ENCODE measurements around the gene ACAT2.
"Not testable (repeated sequence)": the region's sequence is repeated elsewhere in the genome, so short reads cannot be mapped to it uniquely, and the experiment has no call there.

ACAT2 gene

GRCh38 chr6:159724778-159725177 lies 37.1 kb upstream of the ACAT2 start:
- peaks cover 5% of the 10 kb centered on the region for H3K9me3 Mint-ChIP-seq
- peak overlapping the region; percentile 73 for H3K27ac Mint-ChIP-seq (ENCODE audit: low read depth)
- H3K4me1 Mint-ChIP-seq, result peaks cover 32% of the 10 kb centered on the region
- peaks cover 27% of the 10 kb centered on the region for H3K36me3 Mint-ChIP-seq (ENCODE audit: insufficient read depth)
- DNase-seq (ENCODE audit: low spot score in 2 of 2) (no peak), ATAC-seq (replicated peaks; ENCODE audit: extremely low read depth, poor library complexity, severe bottlenecking) (no peak)
- no peaks in the 10 kb centered on the region for H3K27me3 Mint-ChIP-seq
- peak overlapping the region; percentile 13 for H3K4me3 Mint-ChIP-seq

GRCh38 chr6:159725208-159725607 lies 36.6 kb upstream of the ACAT2 start:
- H3K4me3 Mint-ChIP-seq; H3K27me3 Mint-ChIP-seq; ATAC-seq (replicated peaks; ENCODE audit: extremely low read depth, poor library complexity, severe bottlenecking); H3K27ac Mint-ChIP-seq (ENCODE audit: low read depth); H3K9me3 Mint-ChIP-seq; DNase-seq (ENCODE audit: low spot score in 2 of 2): not testable (repeated sequence)
- Mint-ChIP-seq H3K36me3 (ENCODE audit: insufficient read depth) (peaks cover 28% of the 10 kb centered on the region), H3K4me1 (peaks cover 32% of the 10 kb centered on the region)

- peak overlapping the region; percentile 95 for H3K4me3 Mint-ChIP-seq
- DNase-seq (ENCODE audit: low spot score in 2 of 2) (no peak), ATAC-seq (replicated peaks; ENCODE audit: extremely low read depth, poor library complexity, severe bottlenecking) (peak; percentile 4)
- H3K4me1 Mint-ChIP-seq, result peaks cover 38% of the 10 kb centered on the region
- H3K27me3 Mint-ChIP-seq, result no peaks in the 10 kb centered on the region
- peak overlapping the region; percentile 97 for H3K27ac Mint-ChIP-seq (ENCODE audit: low read depth)
- H3K9me3 Mint-ChIP-seq, result peaks cover 5% of the 10 kb centered on the region
- H3K36me3 Mint-ChIP-seq (ENCODE audit: insufficient read depth), result peaks cover 36% of the 10 kb centered on the region
Observed at GRCh38 chr6:159726255-159726917, 35.5 kb upstream of the ACAT2 start.

- H3K27me3 Mint-ChIP-seq, result no peaks in the 10 kb centered on the region
- peak; percentile 85 for ATAC-seq (replicated peaks; ENCODE audit: extremely low read depth, poor library complexity, severe bottlenecking)
- peak; percentile 89 to 93 for DNase-seq (ENCODE audit: low spot score in 2 of 2)
- H3K4me3 Mint-ChIP-seq, result peak within 1 kb of the TSS; percentile 95
- H3K27ac Mint-ChIP-seq (ENCODE audit: low read depth), result peak within 1 kb of the TSS; percentile 97
- H3K36me3 Mint-ChIP-seq (ENCODE audit: insufficient read depth), result peaks cover 36% of the 10 kb centered on the region
- H3K9me3 Mint-ChIP-seq, result peaks cover 5% of the 10 kb centered on the region
- peaks cover 42% of the 10 kb centered on the region for H3K4me1 Mint-ChIP-seq
Observed at GRCh38 chr6:159726918-159727716, 34.7 kb upstream of the ACAT2 start, which contains the start of gene WTAP. WTAP (plus strand) TSS chr6:159727506; CDS start chr6:159736266, 8,760 bp downstream.

GRCh38 chr6:159727717-159728445 lies 34.0 kb upstream of the ACAT2 start:
- DNase-seq (ENCODE audit: low spot score in 2 of 2) (no peak), ATAC-seq (replicated peaks; ENCODE audit: extremely low read depth, poor library complexity, severe bottlenecking) (peak; percentile 12)
- H3K27ac Mint-ChIP-seq (ENCODE audit: low read depth), result peak overlapping the region; percentile 84
- no peaks in the 10 kb centered on the region for H3K27me3 Mint-ChIP-seq
- H3K4me3 Mint-ChIP-seq, result peak overlapping the region; percentile 95
- H3K4me1 Mint-ChIP-seq, result peaks cover 43% of the 10 kb centered on the region
- peaks cover 5% of the 10 kb centered on the region for H3K9me3 Mint-ChIP-seq
- H3K36me3 Mint-ChIP-seq (ENCODE audit: insufficient read depth), result peaks cover 38% of the 10 kb centered on the region

- Mint-ChIP-seq H3K27me3 (no peaks in the 10 kb centered on the region), H3K4me1 (peaks cover 41% of the 10 kb centered on the region), H3K36me3 (ENCODE audit: insufficient read depth) (peaks cover 38% of the 10 kb centered on the region), H3K4me3 (peak overlapping the region; percentile 95), H3K27ac (ENCODE audit: low read depth) (peak overlapping the region; percentile 84), H3K9me3 (no peaks in the 10 kb centered on the region)
- DNase-seq (ENCODE audit: low spot score in 2 of 2), result no peak
- no peak for ATAC-seq (replicated peaks; ENCODE audit: extremely low read depth, poor library complexity, severe bottlenecking)
Observed at GRCh38 chr6:159728531-159728964, 33.3 kb upstream of the ACAT2 start.

GRCh38 chr6:159729598-159730331 lies 32.1 kb upstream of the ACAT2 start:
- Mint-ChIP-seq H3K9me3 (no peaks in the 10 kb centered on the region), H3K27ac (ENCODE audit: low read depth) (peak overlapping the region; percentile 84), H3K4me3 (peak overlapping the region; percentile 95), H3K4me1 (peaks cover 53% of the 10 kb centered on the region), H3K36me3 (ENCODE audit: insufficient read depth) (peaks cover 40% of the 10 kb centered on the region), H3K27me3 (no peaks in the 10 kb centered on the region)
- ATAC-seq (replicated peaks; ENCODE audit: extremely low read depth, poor library complexity, severe bottlenecking), result no peak
- DNase-seq (ENCODE audit: low spot score in 2 of 2), result no peak

- Mint-ChIP-seq H3K36me3 (ENCODE audit: insufficient read depth) (peaks cover 40% of the 10 kb centered on the region), H3K9me3 (no peaks in the 10 kb centered on the region), H3K4me3 (peak overlapping the region; percentile 95), H3K27me3 (no peaks in the 10 kb centered on the region), H3K27ac (ENCODE audit: low read depth) (no peak overlapping the region), H3K4me1 (peaks cover 57% of the 10 kb centered on the region)
- ATAC-seq (replicated peaks; ENCODE audit: extremely low read depth, poor library complexity, severe bottlenecking) (no peak), DNase-seq (ENCODE audit: low spot score in 2 of 2) (no peak)
Observed at GRCh38 chr6:159730332-159730676, 31.5 kb upstream of the ACAT2 start.

- Mint-ChIP-seq H3K4me1 (peaks cover 46% of the 10 kb centered on the region), H3K4me3 (peak overlapping the region; percentile 49), H3K36me3 (ENCODE audit: insufficient read depth) (peaks cover 29% of the 10 kb centered on the region), H3K27ac (ENCODE audit: low read depth) (peak overlapping the region; percentile 51)
- ATAC-seq (replicated peaks; ENCODE audit: extremely low read depth, poor library complexity, severe bottlenecking); H3K27me3 Mint-ChIP-seq; DNase-seq (ENCODE audit: low spot score in 2 of 2); H3K9me3 Mint-ChIP-seq: not testable (repeated sequence)
Observed at GRCh38 chr6:159732550-159732949, 29.3 kb upstream of the ACAT2 start.

- H3K27ac Mint-ChIP-seq (ENCODE audit: low read depth), result peak overlapping the region; percentile 51
- ATAC-seq (replicated peaks; ENCODE audit: extremely low read depth, poor library complexity, severe bottlenecking), result not testable (repeated sequence)
Observed at GRCh38 chr6:159733395-159733794, 28.4 kb upstream of the ACAT2 start.

GRCh38 chr6:159736908-159737307 lies 24.9 kb upstream of the ACAT2 start:
- H3K4me3 Mint-ChIP-seq, result no peak overlapping the region
- H3K4me1 Mint-ChIP-seq, result peaks cover 33% of the 10 kb centered on the region
- peaks cover 37% of the 10 kb centered on the region for H3K36me3 Mint-ChIP-seq (ENCODE audit: insufficient read depth)
- DNase-seq (ENCODE audit: low spot score in 2 of 2) (no peak), ATAC-seq (replicated peaks; ENCODE audit: extremely low read depth, poor library complexity, severe bottlenecking) (no peak)
- H3K27me3 Mint-ChIP-seq, result no peaks in the 10 kb centered on the region
- H3K9me3 Mint-ChIP-seq, result no peaks in the 10 kb centered on the region
- H3K27ac Mint-ChIP-seq (ENCODE audit: low read depth), result no peak overlapping the region

More at GRCh38 chr6:159733395-159733794, 28.4 kb upstream of the ACAT2 start:
- not testable (repeated sequence) for DNase-seq (ENCODE audit: low spot score in 2 of 2); H3K9me3 Mint-ChIP-seq; H3K27me3 Mint-ChIP-seq
- Mint-ChIP-seq H3K36me3 (ENCODE audit: insufficient read depth) (peaks cover 26% of the 10 kb centered on the region), H3K4me1 (peaks cover 52% of the 10 kb centered on the region), H3K4me3 (peak overlapping the region; percentile 49)

GRCh38 chr6:159739341-159739740 lies 22.5 kb upstream of the ACAT2 start:
- no peak for ATAC-seq (replicated peaks; ENCODE audit: extremely low read depth, poor library complexity, severe bottlenecking)
- H3K36me3 Mint-ChIP-seq (ENCODE audit: insufficient read depth), result peaks cover 49% of the 10 kb centered on the region

More at GRCh38 chr6:159739341-159739740, 22.5 kb upstream of the ACAT2 start:
- Mint-ChIP-seq H3K4me3 (no peak overlapping the region), H3K4me1 (peaks cover 17% of the 10 kb centered on the region), H3K9me3 (no peaks in the 10 kb centered on the region), H3K27me3 (no peaks in the 10 kb centered on the region), H3K27ac (ENCODE audit: low read depth) (no peak overlapping the region)
- DNase-seq (ENCODE audit: low spot score in 2 of 2), result no peak
